ENCODE data around the gene RCC2. TPM values are rescaled to one million over a fixed set of nuclear protein-coding genes. Genes with fewer than 3 reads are reported as not detected.
A peak's percentile ranks its signal among the peaks of the same experiment; 100 is the strongest.

RCC2 gene
- total RNA-seq, 1 donor from 2014 or later, result 224 TPM

DNA sequence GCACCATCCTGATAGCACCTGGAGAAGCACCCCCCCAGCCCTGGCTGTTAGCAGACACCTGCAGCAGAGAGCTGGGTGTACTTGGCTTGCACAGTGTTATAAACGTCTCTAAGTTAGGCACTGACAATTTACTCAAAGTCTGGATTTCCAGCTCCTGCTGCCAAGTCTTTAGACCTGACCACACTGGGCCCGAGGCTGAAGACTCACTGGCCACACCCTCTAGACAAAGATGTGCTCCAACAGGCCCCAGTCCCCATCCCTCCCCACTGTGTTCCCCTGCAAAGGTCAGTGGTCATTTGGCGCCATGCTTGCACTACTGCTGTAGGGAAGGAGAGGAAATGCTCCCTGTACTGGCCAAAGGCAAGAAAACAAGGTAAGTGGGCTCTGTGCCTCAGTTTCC lies 36.4 kb downstream of the RCC2 start:
- Mint-ChIP-seq H3K36me3 (ENCODE audit: low read depth) (peaks cover 3% of the 10 kb centered on the region), H3K4me3 (peak overlapping the region; percentile 56), H3K9me3 (no peaks in the 10 kb centered on the region), H3K4me1 (peaks cover 4% of the 10 kb centered on the region), H3K27ac (ENCODE audit: unreplicated experiment) (no peak overlapping the region), H3K27me3 (ENCODE audit: low read depth) (no peaks in the 10 kb centered on the region)
- TF ChIP-seq, protein P1, sequence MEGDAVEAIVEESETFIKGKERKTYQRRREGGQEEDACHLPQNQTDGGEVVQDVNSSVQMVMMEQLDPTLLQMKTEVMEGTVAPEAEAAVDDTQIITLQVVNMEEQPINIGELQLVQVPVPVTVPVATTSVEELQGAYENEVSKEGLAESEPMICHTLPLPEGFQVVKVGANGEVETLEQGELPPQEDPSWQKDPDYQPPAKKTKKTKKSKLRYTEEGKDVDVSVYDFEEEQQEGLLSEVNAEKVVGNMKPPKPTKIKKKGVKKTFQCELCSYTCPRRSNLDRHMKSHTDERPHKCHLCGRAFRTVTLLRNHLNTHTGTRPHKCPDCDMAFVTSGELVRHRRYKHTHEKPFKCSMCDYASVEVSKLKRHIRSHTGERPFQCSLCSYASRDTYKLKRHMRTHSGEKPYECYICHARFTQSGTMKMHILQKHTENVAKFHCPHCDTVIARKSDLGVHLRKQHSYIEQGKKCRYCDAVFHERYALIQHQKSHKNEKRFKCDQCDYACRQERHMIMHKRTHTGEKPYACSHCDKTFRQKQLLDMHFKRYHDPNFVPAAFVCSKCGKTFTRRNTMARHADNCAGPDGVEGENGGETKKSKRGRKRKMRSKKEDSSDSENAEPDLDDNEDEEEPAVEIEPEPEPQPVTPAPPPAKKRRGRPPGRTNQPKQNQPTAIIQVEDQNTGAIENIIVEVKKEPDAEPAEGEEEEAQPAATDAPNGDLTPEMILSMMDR (conservative IDR thresholded peaks at IDR 0.05), result no peak
- no peak for DNase-seq (ENCODE audit: low read depth, low spot score)

DNA sequence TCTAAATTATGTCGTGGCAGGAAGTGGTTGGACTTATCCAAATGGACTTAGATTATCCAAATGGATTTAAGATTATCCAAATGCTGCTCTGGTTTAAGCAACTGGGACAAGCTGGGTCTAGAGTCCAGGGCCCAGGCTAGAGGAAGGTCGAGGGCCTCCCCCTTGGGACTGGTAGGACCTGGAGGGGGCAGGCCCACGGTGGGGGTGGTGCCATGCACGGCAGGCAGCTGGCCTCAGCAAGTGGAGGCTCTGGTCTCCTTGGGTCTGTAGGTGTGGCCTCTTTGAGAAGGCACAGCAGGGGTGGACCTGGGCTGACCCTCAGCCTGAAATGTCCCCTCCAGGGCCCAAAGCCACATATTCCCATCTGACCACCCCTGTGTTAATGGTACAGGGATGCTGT lies 37.6 kb downstream of the RCC2 start:
- Mint-ChIP-seq H3K9me3 (no peaks in the 10 kb centered on the region), H3K4me1 (peaks cover 4% of the 10 kb centered on the region), H3K27me3 (ENCODE audit: low read depth) (no peaks in the 10 kb centered on the region), H3K27ac (ENCODE audit: unreplicated experiment) (no peak overlapping the region), H3K36me3 (ENCODE audit: low read depth) (no peaks in the 10 kb centered on the region), H3K4me3 (no peak overlapping the region)
- DNase-seq (ENCODE audit: low read depth, low spot score), result no peak
- TF ChIP-seq, protein P1 (conservative IDR thresholded peaks at IDR 0.05), result no peak

DNA sequence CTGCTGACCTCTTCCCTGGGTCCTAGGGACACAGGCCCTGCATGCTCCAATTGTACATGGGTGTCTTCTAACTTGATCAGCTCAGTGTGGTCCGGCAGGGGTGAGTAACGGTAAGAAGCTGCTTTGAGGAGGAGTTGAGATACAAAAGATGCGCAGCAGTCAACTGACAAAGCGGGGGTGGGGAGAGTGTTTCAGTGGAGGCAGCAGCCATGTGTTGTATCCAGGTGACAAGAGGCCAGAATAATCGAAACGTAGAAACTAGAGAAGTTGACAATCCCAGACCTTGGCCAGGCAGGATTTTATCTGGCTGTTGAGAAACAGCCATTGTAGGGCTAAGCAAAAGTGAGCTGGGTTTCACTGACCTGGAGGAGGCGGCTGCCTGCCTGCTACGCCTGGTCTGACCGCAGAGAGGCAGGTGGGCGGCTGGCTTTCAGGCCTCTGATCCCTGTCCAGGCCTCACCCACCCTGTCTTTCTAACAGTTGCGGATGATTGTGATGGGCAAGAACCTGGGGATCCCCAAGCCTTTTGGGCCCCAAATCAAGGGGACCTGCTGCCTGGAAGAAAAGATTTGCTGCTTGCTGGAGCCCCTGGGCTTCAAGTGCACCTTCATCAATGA lies 38.6 kb downstream of the RCC2 start:
- Mint-ChIP-seq H3K27ac (ENCODE audit: unreplicated experiment) (no peak overlapping the region), H3K27me3 (ENCODE audit: low read depth) (no peaks in the 10 kb centered on the region), H3K4me3 (no peak overlapping the region), H3K36me3 (ENCODE audit: low read depth) (no peaks in the 10 kb centered on the region), H3K9me3 (no peaks in the 10 kb centered on the region), H3K4me1 (peaks cover 4% of the 10 kb centered on the region)
- no peak for DNase-seq (ENCODE audit: low read depth, low spot score)
- TF ChIP-seq, protein P1 (conservative IDR thresholded peaks at IDR 0.05), result no peak

DNA sequence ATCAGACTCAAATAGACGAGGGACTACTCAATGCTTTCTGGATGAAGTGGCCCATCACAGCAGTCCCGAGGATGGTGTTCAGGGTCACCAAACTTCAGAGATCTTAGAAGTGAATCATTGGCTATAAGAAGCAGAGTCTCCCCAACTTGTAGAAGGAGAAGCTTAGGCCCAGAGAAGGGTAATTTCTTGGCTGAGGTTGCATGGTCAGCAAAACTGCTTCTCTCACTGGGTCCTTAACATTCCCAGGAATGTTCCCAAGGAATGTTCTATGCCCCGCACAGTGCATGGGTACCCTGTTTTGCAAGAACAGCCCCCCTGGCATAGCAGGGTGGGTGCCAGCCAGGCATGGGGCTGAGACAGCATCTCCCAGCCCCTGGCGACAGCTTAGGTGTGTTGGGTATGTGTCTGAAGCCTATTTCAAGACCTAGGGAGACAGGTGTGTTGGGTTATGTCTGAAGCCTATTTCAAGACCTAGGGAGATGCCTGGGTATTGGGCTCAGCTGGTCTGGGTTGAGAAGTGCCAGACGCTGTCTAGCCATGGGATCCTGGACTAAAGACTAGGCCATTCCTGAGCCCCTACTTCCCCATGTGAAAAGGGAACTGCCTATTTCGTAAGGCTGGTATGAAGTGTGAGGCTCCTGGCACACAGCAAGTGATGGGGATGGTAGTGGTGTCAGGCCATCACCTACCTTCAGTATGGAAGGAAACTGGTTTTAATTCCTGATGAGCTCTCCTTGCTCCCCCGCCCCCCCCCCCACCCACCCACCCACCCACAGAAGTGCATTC lies 41.4 kb downstream of the RCC2 start:
- no peaks in the 10 kb centered on the region for H3K27me3 Mint-ChIP-seq (ENCODE audit: low read depth)
- no peak for DNase-seq (ENCODE audit: low read depth, low spot score)
- no peak overlapping the region for H3K27ac Mint-ChIP-seq (ENCODE audit: unreplicated experiment)
- TF ChIP-seq, protein P1 (conservative IDR thresholded peaks at IDR 0.05), result no peak
- H3K36me3 Mint-ChIP-seq (ENCODE audit: low read depth), result no peaks in the 10 kb centered on the region
- H3K4me1 Mint-ChIP-seq, result peaks cover 4% of the 10 kb centered on the region
- H3K4me3 Mint-ChIP-seq, result no peak overlapping the region
- H3K9me3 Mint-ChIP-seq, result no peaks in the 10 kb centered on the region

DNA sequence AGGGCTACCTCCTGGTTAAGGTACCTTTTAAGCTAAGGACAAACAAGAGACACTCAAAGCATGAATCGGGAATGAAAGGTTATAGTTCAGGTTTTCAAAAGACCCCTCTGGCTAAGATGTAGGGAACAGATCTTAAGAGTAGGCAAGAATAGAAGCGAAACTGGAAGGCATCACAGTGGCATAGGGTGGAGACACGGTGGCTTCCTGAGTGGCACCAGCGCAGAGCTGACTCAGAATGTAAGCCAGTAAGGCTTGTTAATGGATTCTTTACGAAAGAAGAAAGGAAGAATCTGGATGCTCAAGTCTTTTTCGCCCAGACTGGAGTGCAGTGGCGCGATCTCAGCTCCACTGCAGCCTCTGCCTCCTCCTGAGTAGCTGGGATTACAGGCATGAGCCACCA lies 46.2 kb downstream of the RCC2 start:
- H3K36me3 Mint-ChIP-seq (ENCODE audit: low read depth), result no peaks in the 10 kb centered on the region
- H3K27ac Mint-ChIP-seq (ENCODE audit: unreplicated experiment), result no peak overlapping the region
- H3K27me3 Mint-ChIP-seq (ENCODE audit: low read depth), result no peaks in the 10 kb centered on the region
- no peaks in the 10 kb centered on the region for H3K4me1 Mint-ChIP-seq
- TF ChIP-seq, protein P1 (conservative IDR thresholded peaks at IDR 0.05), result no peak
- no peaks in the 10 kb centered on the region for H3K9me3 Mint-ChIP-seq
- DNase-seq (ENCODE audit: low read depth, low spot score), result no peak
- no peak overlapping the region for H3K4me3 Mint-ChIP-seq
